Activated T-cell treated with anti-CD3 and anti-CD28 coated beads for 1 hour (primary cell): Measurements from ENCODE around the gene TNS3.

Experiments
- DNase-seq: peaks from one replicate; pipeline ENCODE4 v3.0.0-alpha.2; 2020; ENCODE audit warnings: low read depth

TNS3 gene

GRCh38 chr7:47407136-47407535 is 174.8 kb downstream of the TNS3 start:
- DNase-seq: no peak

GRCh38 chr7:47406801-47407129 is 175.1 kb downstream of the TNS3 start:
- DNase-seq: no peak

- no peak for DNase-seq
Measured at GRCh38 chr7:47405921-47406800, 175.8 kb downstream of the TNS3 start.

DNA sequence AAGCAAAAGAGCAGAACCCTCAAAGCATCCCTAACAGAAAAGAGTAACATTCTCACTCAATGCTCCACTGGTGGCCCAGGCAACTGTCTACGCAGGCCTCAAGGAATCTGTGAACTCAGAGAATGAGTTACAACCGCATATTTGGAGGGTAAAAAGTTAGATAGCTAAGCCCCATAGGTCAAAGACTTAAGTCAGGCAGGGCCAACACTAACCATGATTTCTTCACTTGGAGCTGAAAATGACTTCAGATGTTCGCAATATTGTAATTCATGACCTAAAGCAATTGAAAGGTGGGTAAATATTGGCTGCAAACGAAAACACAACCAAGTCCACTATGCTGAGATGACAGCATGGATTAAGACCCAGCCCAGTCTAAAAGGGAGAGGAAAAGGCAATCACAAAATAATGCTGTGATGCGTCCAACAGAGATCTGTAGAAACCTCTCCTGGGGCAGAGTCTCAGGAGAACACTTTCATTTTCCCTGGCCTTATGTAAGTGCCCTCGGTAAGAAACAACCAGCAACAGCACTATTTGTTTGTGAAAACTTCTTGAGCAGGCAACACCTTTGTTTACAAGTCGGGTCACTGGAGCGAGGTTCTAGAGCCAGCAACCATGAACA is 176.5 kb downstream of the TNS3 start:
- DNase-seq: no peak

- DNase-seq: no peak
Measured at GRCh38 chr7:47404010-47404409, 177.9 kb downstream of the TNS3 start.

- DNase-seq: no peak
Measured at GRCh38 chr7:47402941-47403866, 178.7 kb downstream of the TNS3 start.

GRCh38 chr7:47401611-47402570 is 180.0 kb downstream of the TNS3 start:
- DNase-seq: no peak

- no peak for DNase-seq
Measured at GRCh38 chr7:47400741-47401206, 181.1 kb downstream of the TNS3 start.

DNA sequence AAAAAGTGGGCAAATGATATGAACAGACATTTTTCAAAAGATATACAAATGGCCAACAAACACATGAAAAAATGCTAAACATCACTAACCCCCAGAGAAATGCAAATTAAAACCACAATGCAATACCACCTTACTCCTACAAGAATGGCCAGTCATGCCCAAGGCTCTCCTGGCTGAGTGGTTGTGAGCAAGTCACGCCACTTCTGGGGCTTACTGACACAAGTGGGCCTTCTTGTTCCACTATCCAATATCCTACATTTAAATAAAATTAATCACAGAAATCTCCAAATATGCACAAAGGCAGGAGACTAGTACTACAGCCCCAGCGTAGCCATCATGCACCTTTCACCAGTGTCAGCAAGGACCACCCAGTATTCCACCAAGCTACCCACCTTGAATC is 181.9 kb downstream of the TNS3 start:
- no peak for DNase-seq

GRCh38 chr7:47394751-47395252 is 187.1 kb downstream of the TNS3 start:
- DNase-seq: no peak

GRCh38 chr7:47394216-47394615 is 187.7 kb downstream of the TNS3 start:
- no peak for DNase-seq

DNA sequence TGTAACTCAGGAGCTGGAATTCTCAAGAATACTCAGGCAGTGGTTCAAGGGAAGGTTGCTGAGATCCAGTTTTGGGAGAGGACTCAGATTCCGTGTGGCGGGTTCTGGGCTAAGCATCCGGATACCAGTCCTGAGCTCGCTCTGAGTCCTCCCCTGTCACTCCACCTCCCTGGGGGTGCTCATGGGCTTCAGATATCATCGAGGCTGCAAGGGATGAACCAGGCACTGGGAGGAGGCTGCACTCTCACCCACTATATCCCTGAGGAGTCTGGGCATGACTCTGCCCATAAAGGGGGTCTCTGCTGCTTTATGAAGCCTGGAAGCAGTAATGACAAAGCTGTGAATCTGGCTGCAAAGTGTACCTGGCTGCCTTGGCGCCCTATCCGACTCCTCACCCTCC is 188.5 kb downstream of the TNS3 start:
- DNase-seq: no peak

DNA sequence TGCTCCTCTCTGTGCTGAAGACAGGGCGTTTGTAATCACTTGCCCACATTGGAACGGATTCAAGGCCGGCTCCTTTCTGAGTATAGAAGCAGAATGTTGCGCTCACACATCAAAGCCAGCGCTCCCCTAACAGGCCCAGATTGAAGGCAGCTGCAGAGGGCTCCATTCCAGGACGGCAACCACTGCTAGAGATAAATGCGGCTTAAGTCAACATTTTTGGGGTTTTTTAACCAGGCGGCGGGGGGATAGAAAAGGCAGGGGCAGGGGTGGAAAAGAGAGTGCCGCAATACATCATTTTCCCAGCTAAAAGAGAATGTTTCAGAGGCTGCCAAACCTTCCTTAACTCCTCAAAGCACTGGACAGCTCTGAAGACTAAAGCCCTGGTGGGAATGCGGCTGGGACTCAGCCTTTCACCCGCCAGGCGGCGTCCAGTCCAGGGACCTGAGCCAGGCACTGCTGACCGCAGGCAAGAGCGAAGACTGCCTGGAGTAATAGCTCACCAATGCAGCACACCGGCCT is 189.6 kb downstream of the TNS3 start:
- DNase-seq: no peak

- DNase-seq: no peak
Measured at GRCh38 chr7:47391726-47392125, 190.2 kb downstream of the TNS3 start.

DNA sequence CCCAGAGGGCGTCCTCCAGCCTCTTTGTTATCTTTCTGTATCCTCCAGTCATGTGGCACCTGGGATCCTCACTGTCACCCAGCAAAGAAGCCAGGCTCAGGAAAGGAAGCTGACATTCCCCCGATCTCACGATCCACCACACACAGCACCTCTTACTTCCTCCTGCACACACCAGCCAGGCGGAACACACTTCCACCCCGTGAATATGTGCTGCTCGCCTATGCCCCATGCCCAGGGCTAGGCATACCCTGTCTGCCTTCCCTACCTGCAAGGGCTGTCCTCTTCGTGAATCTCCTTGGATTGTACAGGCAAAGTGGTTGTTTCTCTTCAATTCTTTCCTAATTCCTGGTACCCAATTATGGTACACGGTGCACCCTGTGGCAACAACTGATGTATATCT is 191.0 kb downstream of the TNS3 start:
- DNase-seq: no peak

DNA sequence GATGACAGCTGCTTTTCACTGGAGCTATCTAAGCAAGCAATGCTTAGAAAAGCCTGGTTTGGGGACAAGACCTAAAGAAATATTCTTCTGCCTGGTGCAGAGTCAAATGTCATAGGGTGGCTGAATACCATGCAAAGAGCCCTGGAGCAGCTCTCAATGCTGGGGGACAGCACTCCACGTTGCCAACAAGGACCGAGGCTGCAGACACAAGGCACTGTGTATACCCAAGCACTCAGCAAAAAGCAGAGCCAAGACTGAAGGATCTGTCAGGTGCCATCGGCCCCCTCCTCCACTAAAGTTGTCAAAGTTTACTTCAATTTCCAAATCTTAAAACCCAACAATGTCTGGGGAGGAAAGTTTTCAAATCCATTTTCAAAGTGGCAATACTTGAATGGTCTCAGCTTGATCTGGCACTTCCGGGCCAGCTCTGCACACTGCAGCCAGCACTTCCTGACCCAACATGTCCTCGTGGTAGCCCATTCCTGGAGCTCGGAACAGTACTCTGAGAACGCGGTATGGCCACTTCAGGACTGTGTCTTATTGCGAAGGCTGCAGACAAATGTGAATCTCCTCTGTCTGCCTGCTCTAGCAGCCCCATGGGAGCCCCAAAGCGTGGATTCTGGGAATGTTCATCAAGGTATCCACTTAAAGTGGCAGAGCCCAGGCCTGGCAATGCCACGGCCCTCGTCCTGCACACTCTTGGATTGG is 191.8 kb downstream of the TNS3 start:
- DNase-seq: no peak

DNA sequence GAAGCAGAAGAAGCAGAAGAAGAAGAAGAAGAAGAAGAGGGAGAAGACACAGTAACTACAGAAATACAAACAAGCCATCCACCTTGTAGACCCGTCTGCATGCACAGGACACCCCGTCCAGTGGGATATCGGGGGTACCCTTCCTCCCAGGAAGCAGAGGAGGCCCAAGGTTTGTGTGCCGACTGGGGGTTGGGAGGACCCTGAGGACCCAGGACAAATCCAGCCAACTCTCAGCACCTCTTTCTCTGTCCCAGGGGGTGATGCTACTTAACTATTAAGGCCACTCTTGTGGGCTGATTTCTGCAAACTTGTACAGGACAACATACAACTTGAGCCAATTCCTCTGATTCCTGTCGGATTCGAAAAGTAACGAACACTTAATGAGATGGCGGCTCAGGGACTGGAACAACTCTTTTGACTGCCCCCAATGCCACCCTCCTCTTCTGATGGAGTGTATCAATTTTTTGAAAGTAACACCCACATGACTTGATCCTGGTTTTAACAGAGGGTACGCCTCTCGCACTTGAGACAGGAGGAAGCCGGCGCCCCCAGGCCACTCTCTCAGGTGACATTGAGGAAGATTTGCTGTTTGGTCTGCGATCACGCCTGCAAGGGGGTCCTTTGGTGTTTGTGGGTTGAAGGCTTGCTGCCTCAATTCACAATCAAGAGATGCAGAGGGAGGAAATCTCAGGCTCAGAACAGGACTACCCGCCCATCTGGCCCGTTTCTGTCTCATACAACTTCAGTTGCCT is 192.6 kb downstream of the TNS3 start:
- DNase-seq: no peak

DNA sequence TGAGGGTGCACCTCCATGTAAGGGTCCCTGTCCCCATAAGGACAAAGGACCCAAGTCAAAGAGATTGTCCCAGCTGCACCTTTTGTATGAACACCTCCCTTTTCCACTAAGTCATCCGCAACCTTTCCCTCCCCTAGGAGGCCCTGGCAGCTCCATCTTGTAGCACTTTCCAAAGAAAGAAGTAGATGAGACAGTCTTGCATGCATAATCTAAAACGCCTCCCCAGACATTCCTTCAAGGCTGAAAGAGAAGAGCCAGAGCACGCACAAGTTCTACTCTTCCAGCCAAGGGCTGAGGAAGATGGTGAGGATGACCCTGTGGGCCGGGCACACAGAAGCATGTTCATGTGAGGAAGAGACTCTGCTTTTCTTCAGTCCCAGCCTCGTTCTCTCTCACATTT is 194.4 kb downstream of the TNS3 start:
- DNase-seq: no peak

DNA sequence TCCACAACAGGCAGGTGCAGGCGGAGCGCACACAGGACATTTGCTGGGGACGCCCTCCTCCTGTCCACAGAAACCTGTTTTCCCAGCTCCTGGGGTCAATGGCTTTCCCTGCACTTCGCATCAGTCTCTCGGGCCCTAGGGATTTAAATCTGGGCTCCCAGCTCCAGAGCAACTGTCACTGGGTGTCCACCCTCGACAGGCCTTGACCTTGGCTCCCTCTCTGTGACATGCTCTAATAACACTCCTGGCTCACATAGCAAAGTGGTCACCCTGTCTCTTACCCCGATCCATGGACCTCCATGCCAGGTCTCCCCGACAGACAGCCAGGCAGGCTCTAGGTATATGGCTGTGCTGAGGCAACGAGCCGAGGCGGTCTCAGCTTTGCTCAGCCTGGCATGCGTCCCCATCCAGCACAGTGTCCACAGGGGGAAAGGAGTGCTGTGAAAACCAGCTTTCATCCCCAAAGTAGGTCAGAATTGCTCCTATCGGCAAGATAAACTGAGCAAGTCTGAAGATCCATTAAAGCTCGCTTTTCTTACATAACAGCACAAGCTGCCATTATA is 195.6 kb downstream of the TNS3 start:
- DNase-seq: no peak
